Tibial nerve (tissue), 3 donors: Measurements from ENCODE around the gene KRT86.

Experiments
- CTCF ChIP-seq, 5 experiments: fragments of 200-600 bp in 3 of 5; fragments of 450-650 bp in 2 of 5; sonication (generic) in 3 of 5; IDR thresholded peaks; one replicate each; pipeline ENCODE4 v1.5.1; 2016 to 2019; ENCODE audit warnings: antibody characterized with exemption in 5 of 5, mild to moderate bottlenecking in 3 of 5, moderate library complexity in 2 of 5
- POLR2A ChIP-seq, 2 donors: fragments of 450-650 bp; IDR thresholded peaks; one replicate each; pipeline ENCODE4 v1.6.1; 2017; ENCODE audit warnings: antibody characterized with exemption in 2 of 2, mild to moderate bottlenecking in 2 of 2, moderate library complexity in 2 of 2

DNA sequence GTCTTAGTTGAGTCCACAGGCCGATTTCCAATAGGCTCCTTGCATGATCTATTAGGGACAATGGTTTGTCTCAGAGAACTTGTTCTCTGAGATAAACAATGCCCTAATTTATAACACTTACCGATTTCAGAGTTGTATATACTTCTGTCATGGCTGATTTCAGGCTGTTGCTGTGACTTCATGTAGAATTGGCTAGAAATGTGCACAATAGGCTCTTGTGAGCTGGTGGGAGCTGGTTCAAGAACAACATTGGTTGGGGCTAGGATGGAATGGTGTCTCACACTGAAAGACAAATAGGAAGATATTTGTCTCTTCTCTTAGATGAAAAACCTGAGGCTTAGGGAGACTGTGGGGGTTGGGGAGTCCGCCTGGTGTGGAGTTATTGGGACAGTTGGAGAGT, 6.7 kb upstream of the KRT86 start:
- TF ChIP-seq CTCF (IDR thresholded peaks at IDR 0.05), result no peak
- no peak for TF ChIP-seq POLR2A (IDR thresholded peaks at IDR 0.05)
